GM23338 (cell line): ENCODE measurements around the gene TMEM234. TPM values are rescaled to one million over a fixed set of nuclear protein-coding genes. Genes with fewer than 3 reads are reported as not detected.

ENCODE experiments used
- ATAC-seq: fragments of 200-7000 bp; cut with Tn5 transposase; 3 replicates; pipeline ENCODE4 v1.9.1; 2020
- DNase-seq: peaks from one replicate; pipeline ENCODE4 v3.0.0-alpha.2; 2015; ENCODE audit warnings: low spot score
- H2AFZ ChIP-seq: fragments of 200-600 bp; sonication (generic); 2 replicates; pipeline ENCODE4 v1.8.0; 2016; ENCODE audit warnings: antibody characterized with exemption, mild to moderate bottlenecking, moderate library complexity
- H3F3A ChIP-seq: fragments of 200-600 bp; sonication (generic); replicated peaks from 2 replicates; pipeline ENCODE4 v1.8.0; 2017; ENCODE audit warnings: antibody characterized with exemption, mixed run types, low read depth
- H3K27ac ChIP-seq: fragments of 200-600 bp; sonication (generic); 2 replicates; pipeline ENCODE4 v1.6.1; 2016; ENCODE audit warnings: low read depth
- H3K27me3 ChIP-seq: fragments of 200-600 bp; sonication (generic); 2 replicates; pipeline ENCODE4 v1.8.0; 2016; ENCODE audit warnings: mild to moderate bottlenecking, mixed run types, moderate library complexity; ENCODE audit not compliant: insufficient read depth
- H3K36me3 ChIP-seq: fragments of 200-600 bp; sonication (generic); 2 replicates; pipeline ENCODE4 v1.8.0; 2016; ENCODE audit warnings: mild to moderate bottlenecking; ENCODE audit not compliant: insufficient read depth
- H3K4me1 ChIP-seq: fragments of 200-600 bp; sonication (generic); 2 replicates; pipeline ENCODE4 v1.8.0; 2016; ENCODE audit warnings: mild to moderate bottlenecking, moderate library complexity; ENCODE audit not compliant: insufficient read depth
- H3K4me2 ChIP-seq: fragments of 200-600 bp; sonication (generic); 2 replicates; pipeline ENCODE4 v1.7.1; 2017; ENCODE audit warnings: mixed run types
- H3K4me3 ChIP-seq: fragments of 200-600 bp; sonication (generic); 2 replicates; pipeline ENCODE4 v1.6.1; 2016; ENCODE audit warnings: mixed run types
- H3K79me2 ChIP-seq: fragments of 200-600 bp; sonication (generic); replicated peaks from 2 replicates; pipeline ENCODE4 v1.8.0; 2017; ENCODE audit warnings: mild to moderate bottlenecking; ENCODE audit not compliant: insufficient read depth
- H3K9me2 ChIP-seq: fragments of 200-600 bp; sonication (generic); 2 replicates; pipeline ENCODE4 v1.8.0; 2017; ENCODE audit not compliant: insufficient read depth
- H4K20me1 ChIP-seq: fragments of 200-600 bp; sonication (generic); replicated peaks from 2 replicates; pipeline ENCODE4 v1.8.0; 2017; ENCODE audit warnings: mild to moderate bottlenecking; ENCODE audit not compliant: insufficient read depth
- H3K27ac Mint-ChIP-seq: 2 replicates; pipeline ENCODE4 v1.8.0; 2020; ENCODE audit warnings: inconsistent platforms, mild to moderate bottlenecking, moderate library complexity, mixed read lengths
- H3K27me3 Mint-ChIP-seq: 3 replicates; pipeline ENCODE4 v1.8.0; 2022; ENCODE audit warnings: low read depth, mild to moderate bottlenecking, moderate library complexity, mixed read lengths, inconsistent platforms; ENCODE audit not compliant: insufficient read depth, poor library complexity
- H3K36me3 Mint-ChIP-seq: 3 replicates; pipeline ENCODE4 v1.8.0; 2021; ENCODE audit warnings: low read depth, mild to moderate bottlenecking, inconsistent platforms, moderate library complexity, mixed read lengths
- H3K4me1 Mint-ChIP-seq: 3 replicates; pipeline ENCODE4 v1.8.0; 2020; ENCODE audit warnings: mild to moderate bottlenecking, inconsistent platforms, mixed read lengths
- H3K4me3 Mint-ChIP-seq: 3 replicates; pipeline ENCODE4 v1.8.0; 2021; ENCODE audit warnings: moderate library complexity, mild to moderate bottlenecking, inconsistent platforms, mixed read lengths
- H3K9me3 Mint-ChIP-seq: 3 replicates; pipeline ENCODE4 v1.8.0; 2020; ENCODE audit warnings: moderate library complexity, mild to moderate bottlenecking, inconsistent platforms, mixed read lengths
- CREB1 ChIP-seq: fragments of 250-450 bp; sonication (Bioruptor Pico); IDR thresholded peaks from 2 replicates; pipeline ENCODE4 v1.5.0; 2020; ENCODE audit warnings: low read depth, mild to moderate bottlenecking, moderate library complexity
- ETS1 ChIP-seq: IDR thresholded peaks from 2 replicates; pipeline ENCODE4 v1.6.1; 2016; ENCODE audit warnings: antibody characterized with exemption
- EZH2phosphoT487 ChIP-seq: fragments of 200-600 bp; sonication (generic); IDR thresholded peaks from one replicate; pipeline ENCODE4 v1.8.1; 2018; ENCODE audit warnings: antibody characterized with exemption; ENCODE audit not compliant: unreplicated experiment
- POLR2AphosphoS5 ChIP-seq: IDR thresholded peaks from 2 replicates; pipeline ENCODE4 v1.6.1; 2016; ENCODE audit warnings: antibody characterized with exemption, low read depth
- REST ChIP-seq: IDR thresholded peaks from one replicate; pipeline ENCODE4 v1.6.1; 2018; ENCODE audit warnings: antibody characterized with exemption; ENCODE audit not compliant: unreplicated experiment
- ZNF114 ChIP-seq: fragments of 250-450 bp; sonication (Bioruptor Pico); IDR thresholded peaks from 2 replicates; pipeline ENCODE4 v1.5.0; 2020; ENCODE audit warnings: mild to moderate bottlenecking, moderate library complexity
- ZNF462 ChIP-seq: fragments of 250-450 bp; sonication (Bioruptor Pico); IDR thresholded peaks from 2 replicates; pipeline ENCODE4 v1.5.0; 2020; ENCODE audit warnings: mild to moderate bottlenecking, moderate library complexity
- polyA plus RNA-seq: library from polyadenylated mRNA; unstranded; fragments of >200 nt; fragmentation: Nextera tagmentation; extraction: Ambion mirVana; gene quantifications from 2 replicates; pipeline ENCODE4 v1.2.1, GENCODE V29; 2016
- total RNA-seq: library from RNA; depleted of rRNA; stranded (reverse); fragments of >200 nt; shearing (Covaris generic); gene quantifications from 2 replicates; pipeline ENCODE4 v1.2.3, GENCODE V29; 2014
- TF ChIP-seq, protein P1 (sequence below), 2 experiments: fragments of 200-600 bp in 1 of 2; sonication (generic) in 1 of 2; conservative IDR thresholded peaks; 2 replicates each; pipeline versions ENCODE4 v1.5.1 to v1.6.1; 2016 to 2017; ENCODE audit warnings: antibody characterized with exemption in 2 of 2, low read depth in 2 of 2, mild to moderate bottlenecking in 2 of 2, moderate library complexity in 1 of 2

TMEM234 gene
- total and polyA plus RNA-seq, 2 experiments from 2014 or later: 4.7 to 8.2 TPM

DNA sequence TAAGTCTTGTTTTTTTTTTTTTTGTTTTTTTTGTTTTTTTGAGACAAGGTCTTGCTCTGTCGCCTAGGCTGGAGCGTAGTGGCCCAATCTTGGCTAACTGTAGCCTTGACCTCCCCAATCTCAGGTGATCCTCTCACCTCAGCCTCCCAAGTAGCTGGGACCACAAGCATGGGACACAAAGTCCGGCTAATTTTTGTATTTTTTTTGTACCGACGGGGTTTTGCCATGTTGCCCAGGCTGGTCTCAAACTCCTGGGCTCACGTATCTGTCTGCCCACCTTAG lies 35.0 kb upstream of the TMEM234 start (continued):
- no peak for TF ChIP-seq REST
- no peak for TF ChIP-seq ZNF114 (CRISPR knock-in tag)
- TF ChIP-seq EZH2phosphoT487: no peak
- no peak for TF ChIP-seq POLR2AphosphoS5
- TF ChIP-seq, protein P1, sequence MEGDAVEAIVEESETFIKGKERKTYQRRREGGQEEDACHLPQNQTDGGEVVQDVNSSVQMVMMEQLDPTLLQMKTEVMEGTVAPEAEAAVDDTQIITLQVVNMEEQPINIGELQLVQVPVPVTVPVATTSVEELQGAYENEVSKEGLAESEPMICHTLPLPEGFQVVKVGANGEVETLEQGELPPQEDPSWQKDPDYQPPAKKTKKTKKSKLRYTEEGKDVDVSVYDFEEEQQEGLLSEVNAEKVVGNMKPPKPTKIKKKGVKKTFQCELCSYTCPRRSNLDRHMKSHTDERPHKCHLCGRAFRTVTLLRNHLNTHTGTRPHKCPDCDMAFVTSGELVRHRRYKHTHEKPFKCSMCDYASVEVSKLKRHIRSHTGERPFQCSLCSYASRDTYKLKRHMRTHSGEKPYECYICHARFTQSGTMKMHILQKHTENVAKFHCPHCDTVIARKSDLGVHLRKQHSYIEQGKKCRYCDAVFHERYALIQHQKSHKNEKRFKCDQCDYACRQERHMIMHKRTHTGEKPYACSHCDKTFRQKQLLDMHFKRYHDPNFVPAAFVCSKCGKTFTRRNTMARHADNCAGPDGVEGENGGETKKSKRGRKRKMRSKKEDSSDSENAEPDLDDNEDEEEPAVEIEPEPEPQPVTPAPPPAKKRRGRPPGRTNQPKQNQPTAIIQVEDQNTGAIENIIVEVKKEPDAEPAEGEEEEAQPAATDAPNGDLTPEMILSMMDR (conservative IDR thresholded peaks at IDR 0.05; ENCODE audit: low read depth in 2 of 2): no peak
- no peak for TF ChIP-seq CREB1 (CRISPR knock-in tag)
- TF ChIP-seq ETS1: no peak

DNA sequence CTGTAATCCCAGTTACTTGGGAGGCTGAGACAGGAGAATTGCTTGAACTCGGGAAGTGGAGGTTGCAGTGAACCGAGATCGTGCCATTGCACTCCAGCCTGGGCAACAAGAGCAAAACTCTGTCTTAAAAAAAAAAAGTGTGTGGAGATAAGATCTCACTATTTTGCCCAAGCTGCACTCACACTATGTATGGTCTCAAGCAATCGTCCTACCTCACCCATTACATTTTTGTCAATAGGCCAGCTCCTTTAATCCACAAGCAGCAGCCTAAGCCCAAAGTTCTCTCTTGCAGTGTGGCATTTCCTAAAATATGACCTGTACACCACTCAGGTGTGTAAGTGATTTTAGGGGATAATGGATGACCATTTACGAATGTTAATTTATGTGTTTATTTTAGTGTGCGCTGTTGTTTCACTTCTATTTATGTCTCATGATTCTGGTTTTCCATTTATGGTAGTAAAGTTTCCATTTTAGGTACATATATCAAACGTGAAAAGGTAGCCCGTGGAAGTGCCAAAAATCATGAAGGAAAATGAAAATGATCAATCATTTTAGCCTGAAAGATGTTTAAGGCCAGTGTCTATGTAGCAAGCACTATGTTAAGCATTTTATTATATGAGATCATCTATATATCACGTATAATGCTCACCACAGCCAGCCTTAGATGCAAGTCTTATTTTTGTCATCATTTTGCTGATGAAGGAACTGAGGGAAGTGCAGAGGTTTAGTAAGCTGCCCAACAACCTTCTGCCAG lies 34.5 kb upstream of the TMEM234 start:
- H3K36me3 ChIP-seq: no peaks in the 10 kb centered on the region
- no peak for DNase-seq
- H2AFZ ChIP-seq: no peak overlapping the region
- H3K27ac Mint-ChIP-seq: no peak overlapping the region
- no peaks in the 10 kb centered on the region for H3K36me3 Mint-ChIP-seq
- H3K9me2 ChIP-seq: no peaks in the 10 kb centered on the region
- no peaks in the 10 kb centered on the region for H3K79me2 ChIP-seq
- H3K4me2 ChIP-seq: no peak overlapping the region
- 0 out of 2 replicates have a peak, but pooled peaks cover 5% of the 10 kb centered on the region for H3F3A ChIP-seq
- 0 out of 2 replicates have a peak, but pooled peaks cover 3% of the 10 kb centered on the region for H4K20me1 ChIP-seq
- H3K4me1 ChIP-seq: no peaks in the 10 kb centered on the region; the same call in 1 of the 2 replicates
- H3K9me3 Mint-ChIP-seq: no peaks in the 10 kb centered on the region
- no peak overlapping the region for H3K4me3 ChIP-seq
- H3K27me3 Mint-ChIP-seq: peaks cover 3% of the 10 kb centered on the region
- no peak overlapping the region for H3K27ac ChIP-seq
- ATAC-seq: no peak
- peaks cover 8% of the 10 kb centered on the region for H3K4me1 Mint-ChIP-seq
- H3K4me3 Mint-ChIP-seq: no peak overlapping the region
- no peaks in the 10 kb centered on the region for H3K27me3 ChIP-seq
- TF ChIP-seq ZNF462 (CRISPR knock-in tag): no peak
